H1 (cell line): ENCODE measurements around the gene ZBTB7A. TPM values are rescaled to one million over a fixed set of nuclear protein-coding genes. Genes with fewer than 3 reads are reported as not detected.

ENCODE experiments used
- HDAC6 ChIP-seq: IDR thresholded peaks from one replicate; pipeline ENCODE4 v1.7.1; 2012; ENCODE audit warnings: low read depth, mild to moderate bottlenecking, inconsistent platforms, low read length, moderate library complexity
- MAFK ChIP-seq: IDR thresholded peaks from 2 replicates; pipeline ENCODE4 v1.6.1; 2012; ENCODE audit warnings: low read depth, mild to moderate bottlenecking, improper control_type of control experiment, low read length
- SUZ12 ChIP-seq: fragments of 200-600 bp; sonication (generic); IDR thresholded peaks from 2 replicates; pipeline ENCODE4 v1.6.1; 2012; ENCODE audit warnings: mild to moderate bottlenecking, inconsistent platforms, low read length, moderate library complexity, mixed read lengths
- TAF7 ChIP-seq: optimal IDR thresholded peaks from 2 replicates; pipeline ENCODE3; 2011; ENCODE audit warnings: low read depth, mild to moderate bottlenecking, inconsistent platforms, low read length, moderate library complexity, borderline replicate concordance
- polyA plus RNA-seq, 7 experiments: library from polyadenylated mRNA; depleted of rRNA in 3 of 7; stranded (reverse) in 5 of 7; unstranded in 2 of 7; fragments of >200 nt in 5 of 7; fragments of 200-250 nt in 2 of 7; gene quantifications; 1 replicate in 5 of 7; 2 replicates in 1 of 7; 4 replicates in 1 of 7; pipeline versions ENCODE4 v1.2.1 to v1.2.3, GENCODE V29; 2011 to 2013; ENCODE audit warnings: missing spikeins in 2 of 7, mixed read lengths in 2 of 7
- total RNA-seq: library from RNA; stranded (reverse); fragmentation: NEBNext Ultra II Directional; extraction: Animal tissue kit (Norgen Biotek cat#: 25700); gene quantifications from 2 replicates; pipeline ENCODE4 v1.2.1, GENCODE V29; 2021

ZBTB7A gene
- total and polyA plus RNA-seq, 2 of the 8 experiments (the other 6 are each of a cell fraction or from before 2014, with no cell fraction given): 5.6 to 17.8 TPM

GRCh38 chr19:4115050-4115817, 48.5 kb upstream of the ZBTB7A start (continued):
- no peak for TF ChIP-seq HDAC6
- TF ChIP-seq MAFK: no peak
- no peak for TF ChIP-seq SUZ12
- no peak for TF ChIP-seq TAF7
